Measurements from ENCODE around the gene FBXW5. TPM values are rescaled to one million over a fixed set of nuclear protein-coding genes. Genes with fewer than 3 reads are reported as not detected.

FBXW5 gene
- total RNA-seq, 1 experiment from 2014 or later = 88.0 TPM

DNA sequence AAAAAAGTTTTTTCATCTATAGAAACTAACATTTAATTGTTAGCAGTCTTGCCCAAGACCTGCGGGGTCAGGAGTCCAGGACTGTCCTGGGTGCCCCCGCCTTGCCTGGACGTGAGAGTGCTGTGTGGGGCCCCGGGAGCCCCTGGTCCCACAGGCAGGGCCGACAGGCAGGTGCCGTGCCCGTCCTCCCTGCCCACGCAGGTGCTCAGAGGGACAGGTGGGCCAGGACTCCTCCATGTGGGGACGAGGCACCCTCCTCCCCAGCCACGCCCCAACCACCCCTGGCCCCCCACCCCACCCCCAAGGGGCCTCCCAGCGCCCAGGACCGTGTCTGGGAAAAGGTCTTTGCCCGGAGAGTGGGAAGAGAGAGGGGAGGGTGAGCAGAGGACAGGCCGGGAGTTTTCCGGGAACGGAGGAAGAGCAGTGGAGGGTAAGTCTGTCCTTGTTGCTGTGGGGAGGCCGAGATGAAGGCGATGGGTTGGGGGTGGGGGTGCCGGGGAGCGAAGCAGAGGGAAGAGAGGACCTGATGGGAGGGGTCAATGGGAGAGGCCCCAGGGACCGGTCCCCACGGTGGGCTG, 4.8 kb upstream of the FBXW5 start:
- H3K27ac ChIP-seq (ENCODE audit: low read depth, low read length) = peak overlapping the region; percentile 94
- CTCF ChIA-PET = interaction anchor here (0.6 to 3.4 kb wide), 3 partner anchors 80 to 116 kb away, joined by 3 to 109 read pairs (median 9); no protein-coding TSS in a partner anchor
- no peaks in the 10 kb centered on the region for H3K27me3 ChIP-seq (ENCODE audit: insufficient read depth, low read length)
- TF ChIP-seq CBX3 (IDR thresholded peaks at IDR 0.05; ENCODE audit: low read depth) = no peak
- no peak for TF ChIP-seq SIN3A (IDR thresholded peaks at IDR 0.05; ENCODE audit: low read depth)
- TF ChIP-seq, protein P1, sequence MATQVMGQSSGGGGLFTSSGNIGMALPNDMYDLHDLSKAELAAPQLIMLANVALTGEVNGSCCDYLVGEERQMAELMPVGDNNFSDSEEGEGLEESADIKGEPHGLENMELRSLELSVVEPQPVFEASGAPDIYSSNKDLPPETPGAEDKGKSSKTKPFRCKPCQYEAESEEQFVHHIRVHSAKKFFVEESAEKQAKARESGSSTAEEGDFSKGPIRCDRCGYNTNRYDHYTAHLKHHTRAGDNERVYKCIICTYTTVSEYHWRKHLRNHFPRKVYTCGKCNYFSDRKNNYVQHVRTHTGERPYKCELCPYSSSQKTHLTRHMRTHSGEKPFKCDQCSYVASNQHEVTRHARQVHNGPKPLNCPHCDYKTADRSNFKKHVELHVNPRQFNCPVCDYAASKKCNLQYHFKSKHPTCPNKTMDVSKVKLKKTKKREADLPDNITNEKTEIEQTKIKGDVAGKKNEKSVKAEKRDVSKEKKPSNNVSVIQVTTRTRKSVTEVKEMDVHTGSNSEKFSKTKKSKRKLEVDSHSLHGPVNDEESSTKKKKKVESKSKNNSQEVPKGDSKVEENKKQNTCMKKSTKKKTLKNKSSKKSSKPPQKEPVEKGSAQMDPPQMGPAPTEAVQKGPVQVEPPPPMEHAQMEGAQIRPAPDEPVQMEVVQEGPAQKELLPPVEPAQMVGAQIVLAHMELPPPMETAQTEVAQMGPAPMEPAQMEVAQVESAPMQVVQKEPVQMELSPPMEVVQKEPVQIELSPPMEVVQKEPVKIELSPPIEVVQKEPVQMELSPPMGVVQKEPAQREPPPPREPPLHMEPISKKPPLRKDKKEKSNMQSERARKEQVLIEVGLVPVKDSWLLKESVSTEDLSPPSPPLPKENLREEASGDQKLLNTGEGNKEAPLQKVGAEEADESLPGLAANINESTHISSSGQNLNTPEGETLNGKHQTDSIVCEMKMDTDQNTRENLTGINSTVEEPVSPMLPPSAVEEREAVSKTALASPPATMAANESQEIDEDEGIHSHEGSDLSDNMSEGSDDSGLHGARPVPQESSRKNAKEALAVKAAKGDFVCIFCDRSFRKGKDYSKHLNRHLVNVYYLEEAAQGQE (IDR thresholded peaks at IDR 0.05; ENCODE audit: low read depth) = no peak
- TF ChIP-seq SP1 (IDR thresholded peaks at IDR 0.05; ENCODE audit: low read depth) = no peak
- no peak for TF ChIP-seq RAD21 (IDR thresholded peaks at IDR 0.05; ENCODE audit: low read depth)
- TF ChIP-seq, protein P2, sequence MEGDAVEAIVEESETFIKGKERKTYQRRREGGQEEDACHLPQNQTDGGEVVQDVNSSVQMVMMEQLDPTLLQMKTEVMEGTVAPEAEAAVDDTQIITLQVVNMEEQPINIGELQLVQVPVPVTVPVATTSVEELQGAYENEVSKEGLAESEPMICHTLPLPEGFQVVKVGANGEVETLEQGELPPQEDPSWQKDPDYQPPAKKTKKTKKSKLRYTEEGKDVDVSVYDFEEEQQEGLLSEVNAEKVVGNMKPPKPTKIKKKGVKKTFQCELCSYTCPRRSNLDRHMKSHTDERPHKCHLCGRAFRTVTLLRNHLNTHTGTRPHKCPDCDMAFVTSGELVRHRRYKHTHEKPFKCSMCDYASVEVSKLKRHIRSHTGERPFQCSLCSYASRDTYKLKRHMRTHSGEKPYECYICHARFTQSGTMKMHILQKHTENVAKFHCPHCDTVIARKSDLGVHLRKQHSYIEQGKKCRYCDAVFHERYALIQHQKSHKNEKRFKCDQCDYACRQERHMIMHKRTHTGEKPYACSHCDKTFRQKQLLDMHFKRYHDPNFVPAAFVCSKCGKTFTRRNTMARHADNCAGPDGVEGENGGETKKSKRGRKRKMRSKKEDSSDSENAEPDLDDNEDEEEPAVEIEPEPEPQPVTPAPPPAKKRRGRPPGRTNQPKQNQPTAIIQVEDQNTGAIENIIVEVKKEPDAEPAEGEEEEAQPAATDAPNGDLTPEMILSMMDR (IDR thresholded peaks at IDR 0.05 in 2 of 3, conservative IDR thresholded peaks at IDR 0.05 in 1 of 3; ENCODE audit: borderline replicate concordance in 1 of 3, insufficient read depth in 1 of 3, low read depth in 2 of 3, low read length in 2 of 3) = no peak
- TF ChIP-seq ZNF274 (IDR thresholded peaks at IDR 0.05; ENCODE audit: low read depth, low read length) = no peak
- TF ChIP-seq TCF7L2 (IDR thresholded peaks at IDR 0.05; ENCODE audit: borderline replicate concordance, extremely low read depth, insufficient read depth, insufficient read length) = no peak
- TF ChIP-seq, protein P3, sequence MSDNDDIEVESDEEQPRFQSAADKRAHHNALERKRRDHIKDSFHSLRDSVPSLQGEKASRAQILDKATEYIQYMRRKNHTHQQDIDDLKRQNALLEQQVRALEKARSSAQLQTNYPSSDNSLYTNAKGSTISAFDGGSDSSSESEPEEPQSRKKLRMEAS (IDR thresholded peaks at IDR 0.05) = no peak
- TF ChIP-seq, protein P4, sequence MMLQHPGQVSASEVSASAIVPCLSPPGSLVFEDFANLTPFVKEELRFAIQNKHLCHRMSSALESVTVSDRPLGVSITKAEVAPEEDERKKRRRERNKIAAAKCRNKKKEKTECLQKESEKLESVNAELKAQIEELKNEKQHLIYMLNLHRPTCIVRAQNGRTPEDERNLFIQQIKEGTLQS (IDR thresholded peaks at IDR 0.05) = no peak
- no TSS peak for BruUV-seq (replicated peaks)
- peaks cover 25 to 47% of the 10 kb centered on the region in 2 experiments for H3K4me1 ChIP-seq (ENCODE audit: control insufficient read depth in 1 of 2, insufficient read depth in 2 of 2, low read length in 2 of 2)
- no peaks in the 10 kb centered on the region for H3K9me2 ChIP-seq (ENCODE audit: insufficient read depth)
- POLR2A ChIA-PET = no interaction called here
- RAD21 ChIA-PET (ENCODE audit: low non-redundant PET in 1 of 2, low total read pairs in 2 of 2, uncharacterized antibody in 2 of 2, unreplicated experiment in 2 of 2) = no interaction called here
- H4K20me1 ChIP-seq (ENCODE audit: insufficient read depth) = no peaks in the 10 kb centered on the region
- no peaks in the 10 kb centered on the region for H3K79me2 ChIP-seq (ENCODE audit: insufficient read depth, low read length)
- H3K36me3 ChIP-seq (ENCODE audit: control insufficient read depth in 1 of 2, insufficient read depth in 2 of 2, low read length in 2 of 2) = no peaks in the 10 kb centered on the region
- peak overlapping the region; percentile 65 to 67 for H3K4me3 ChIP-seq (replicated peaks in 1 of 2; ENCODE audit: low read depth in 1 of 2, low read length in 2 of 2)
- no peak overlapping the region for H2AFZ ChIP-seq (ENCODE audit: low read depth, low read length, poor library complexity, severe bottlenecking)
- peak overlapping the region; percentile 78 for H3K9ac ChIP-seq (ENCODE audit: low read length)
- peak; percentile 14 for ATAC-seq
- intact Hi-C loops (cut with micrococcal nuclease) = loop anchor here (10.0 kb wide), 1 partner anchor 105 kb away; the partner anchor contains the start of genes AJM1 and PHPT1
- H3K4me2 ChIP-seq (ENCODE audit: low read length) = peak overlapping the region; percentile 97
- no peaks in the 10 kb centered on the region for H3K9me3 ChIP-seq (ENCODE audit: control insufficient read depth in 1 of 2, insufficient read depth in 1 of 2, low read depth in 1 of 2, low read length in 2 of 2)
- DNase-seq (ENCODE audit: low read depth, low spot score) = no peak

All from HCT116 (cell line).